Ascending aorta (tissue), 2 donors: ENCODE measurements around the gene POU1F1. TPM values are rescaled to one million over a fixed set of nuclear protein-coding genes. Genes with fewer than 3 reads are reported as not detected.
"Not testable (repeated sequence)": the region's sequence is repeated elsewhere in the genome, so short reads cannot be mapped to it uniquely, and the experiment has no call there.

ENCODE experiments used
- DNase-seq, 2 donors: peaks; one replicate each; pipeline ENCODE4 v3.0.0-alpha.2; 2019; ENCODE audit warnings: low spot score in 2 of 2
- H3K27ac ChIP-seq, 2 donors: fragments of 200-600 bp; sonication (generic); one replicate each; pipeline ENCODE4 v1.5.1; 2016 to 2017; ENCODE audit warnings: mild to moderate bottlenecking in 1 of 2
- H3K27me3 ChIP-seq: fragments of 200-600 bp; sonication (generic); one replicate; pipeline ENCODE4 v1.5.1; 2017
- H3K36me3 ChIP-seq, 2 donors: fragments of 200-600 bp; sonication (generic); one replicate each; pipeline ENCODE4 v1.5.1; 2016
- H3K4me1 ChIP-seq, 2 donors: fragments of 200-600 bp; sonication (generic); one replicate each; pipeline ENCODE4 v1.5.1; 2016 to 2017; ENCODE audit warnings: mild to moderate bottlenecking in 1 of 2
- H3K4me3 ChIP-seq, 2 donors: fragments of 200-600 bp; sonication (generic); one replicate each; pipeline ENCODE4 v1.5.1; 2016 to 2017; ENCODE audit warnings: mild to moderate bottlenecking in 1 of 2
- H3K9me3 ChIP-seq, 2 donors: fragments of 200-600 bp; sonication (generic); one replicate each; pipeline ENCODE4 v1.5.1; 2016
- CTCF ChIP-seq, 3 experiments: fragments of 200-600 bp in 2 of 3; fragments of 450-650 bp in 1 of 3; sonication (generic) in 2 of 3; IDR thresholded peaks; one replicate each; pipeline ENCODE4 v1.5.1; 2016 to 2019; ENCODE audit warnings: antibody characterized with exemption in 3 of 3, mild to moderate bottlenecking in 1 of 3, moderate library complexity in 1 of 3
- intact Hi-C: fragments of 100-400 bp; cut with DNase I; formaldehyde crosslinking; loops from one replicate; pipeline ENCODE4 v1.15.1; 2023
- total RNA-seq: library from RNA; depleted of rRNA; stranded (reverse); fragments of >200 nt; gene quantifications from one replicate; pipeline ENCODE4 v1.1.0, GENCODE V29; 2016

Gene POU1F1
- total RNA-seq, 1 donor from 2014 or later = not detected

DNA sequence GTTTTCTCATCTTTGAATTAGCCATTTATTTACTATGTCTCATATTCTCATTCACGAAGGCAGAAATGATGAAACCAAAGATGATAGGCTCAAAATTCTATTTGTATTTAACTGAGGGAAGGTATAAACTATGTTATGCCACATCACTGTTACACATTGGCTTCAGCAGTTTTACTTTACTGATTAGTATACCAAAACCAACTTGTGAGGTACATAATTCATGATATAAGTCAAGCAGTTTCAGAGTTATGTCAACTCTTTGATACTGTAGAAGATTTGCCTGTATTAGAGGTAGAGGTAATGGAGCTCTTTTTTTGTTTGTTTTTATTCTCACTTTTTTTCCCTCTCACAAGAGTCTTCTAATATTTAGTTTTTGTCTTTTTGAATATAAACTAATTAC is 26.4 kb downstream of the POU1F1 start:
- no peak for DNase-seq

GRCh38 chr3:87248831-87249230 is 27.6 kb downstream of the POU1F1 start:
- H3K27me3 ChIP-seq = no peaks in the 10 kb centered on the region
- H3K36me3 ChIP-seq = peaks cover 24 to 48% of the 10 kb centered on the region in 2 donors
- H3K9me3 ChIP-seq = no peaks in the 10 kb centered on the region
- no peak for TF ChIP-seq CTCF (IDR thresholded peaks at IDR 0.05)
- intact Hi-C loops = no loop called here
- no peak overlapping the region for H3K4me3 ChIP-seq
- no peak overlapping the region for H3K27ac ChIP-seq
- DNase-seq = no peak
- H3K4me1 ChIP-seq = no peaks in the 10 kb centered on the region

More for the DNA sequence above, 26.4 kb downstream of the POU1F1 start:
- no peaks in the 10 kb centered on the region for H3K4me1 ChIP-seq
- H3K27ac ChIP-seq = no peak overlapping the region
- H3K4me3 ChIP-seq = no peak overlapping the region
- no peaks in the 10 kb centered on the region for H3K27me3 ChIP-seq
- intact Hi-C loops = no loop called here
- no peak for TF ChIP-seq CTCF (IDR thresholded peaks at IDR 0.05)
- H3K36me3 ChIP-seq = peaks cover 30 to 58% of the 10 kb centered on the region in 2 donors
- no peaks in the 10 kb centered on the region for H3K9me3 ChIP-seq

DNA sequence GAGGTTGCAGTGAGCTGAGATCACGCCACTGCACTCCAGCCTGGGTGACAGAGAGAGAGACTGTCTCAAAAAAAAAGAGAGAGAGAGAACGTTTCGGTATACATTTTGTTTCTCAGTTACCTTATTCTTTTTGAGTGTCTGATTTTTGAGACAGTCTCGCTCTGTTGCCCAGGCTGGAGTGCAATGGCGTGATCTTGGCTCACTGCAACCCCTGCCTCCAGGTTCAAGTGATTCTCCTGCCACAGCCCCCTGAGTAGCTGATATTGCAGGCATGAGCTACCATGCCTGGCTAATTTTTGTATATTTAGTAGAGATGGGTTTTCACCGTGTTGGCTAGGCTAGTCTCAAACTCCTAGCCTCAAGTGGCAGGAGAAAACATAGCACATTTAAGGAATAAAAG is 28.2 kb downstream of the POU1F1 start:
- DNase-seq, H3K27ac ChIP-seq, H3K4me1 ChIP-seq, H3K4me3 ChIP-seq, H3K27me3 ChIP-seq, intact Hi-C loops, H3K9me3 ChIP-seq: not testable (repeated sequence)
- peaks cover 22 to 42% of the 10 kb centered on the region in 2 donors for H3K36me3 ChIP-seq

GRCh38 chr3:87247430-87247773 is 29.0 kb downstream of the POU1F1 start:
- peaks cover 22 to 40% of the 10 kb centered on the region in 2 donors for H3K36me3 ChIP-seq
- TF ChIP-seq CTCF (IDR thresholded peaks at IDR 0.05) = no peak
- no peaks in the 10 kb centered on the region for H3K4me1 ChIP-seq
- H3K4me3 ChIP-seq = no peak overlapping the region
- no peaks in the 10 kb centered on the region for H3K9me3 ChIP-seq
- no peak overlapping the region for H3K27ac ChIP-seq
- DNase-seq = no peak
- no peaks in the 10 kb centered on the region for H3K27me3 ChIP-seq
- intact Hi-C loops = no loop called here

- Histone ChIP-seq H3K4me1 (no peaks in the 10 kb centered on the region), H3K27ac (no peak overlapping the region), H3K4me3 (no peak overlapping the region), H3K27me3 (no peaks in the 10 kb centered on the region), H3K9me3 (no peaks in the 10 kb centered on the region), H3K36me3 (peaks cover 22 to 40% of the 10 kb centered on the region in 2 donors)
- no peak for TF ChIP-seq CTCF (IDR thresholded peaks at IDR 0.05)
- intact Hi-C loops = no loop called here
- no peak for DNase-seq
Observed at GRCh38 chr3:87246662-87247429, 29.5 kb downstream of the POU1F1 start.

GRCh38 chr3:87236093-87236492 is 40.3 kb downstream of the POU1F1 start:
- Histone ChIP-seq H3K4me1 (peaks cover 0 to 3% of the 10 kb centered on the region in 2 donors), H3K27me3 (no peaks in the 10 kb centered on the region), H3K4me3 (no peak overlapping the region), H3K36me3 (peaks cover 0 to 3% of the 10 kb centered on the region in 2 donors), H3K9me3 (no peaks in the 10 kb centered on the region), H3K27ac (no peak overlapping the region)
- DNase-seq = no peak
- no peak for TF ChIP-seq CTCF (IDR thresholded peaks at IDR 0.05)
- intact Hi-C loops = no loop called here
